SK-N-SH (cell line): ENCODE data around the gene SLC47A2. TPM values are rescaled to one million over a fixed set of nuclear protein-coding genes. Genes with fewer than 3 reads are reported as not detected.

Experiments
- CTCF ChIA-PET: fragments of 300-600, 350-600 bp; formaldehyde crosslinking; extraction: SDS; loops from one replicate; lab custom pipeline; 2021; lab: Yijun Ruan, JAX
- POLR2A ChIA-PET: fragments of 350-600 bp; sonication (Branson Sonifier 250); formaldehyde crosslinking; extraction: SDS; loops from one replicate; lab custom pipeline; 2020; ENCODE audit warnings: antibody characterized with exemption, inconsistent platforms; lab: Yijun Ruan, JAX
- DNase-seq: peaks from one replicate; pipeline ENCODE4 v3.0.0; 2012
- H2AFZ ChIP-seq: fragments of 200-600 bp; sonication (generic); 2 replicates; pipeline ENCODE4 v1.8.1; 2016; ENCODE audit warnings: antibody characterized with exemption, mild to moderate bottlenecking, low read depth
- H3F3A ChIP-seq: fragments of 200-600 bp; sonication (generic); replicated peaks from 2 replicates; pipeline ENCODE3; 2016; ENCODE audit warnings: antibody characterized with exemption, mild to moderate bottlenecking; ENCODE audit not compliant: insufficient read depth
- H3K27ac ChIP-seq, 2 experiments: fragments of 200-500 bp in 1 of 2; fragments of 200-600 bp in 1 of 2; sonication (Bioruptor generic) in 1 of 2; sonication (generic), shearing (Covaris generic) in 1 of 2; 2 replicates each; pipeline versions ENCODE4 v1.5.1 to v1.6.1; 2014 to 2016; ENCODE audit warnings: low read depth in 2 of 2, inconsistent platforms in 1 of 2, low read length in 1 of 2, mild to moderate bottlenecking in 1 of 2, mixed read lengths in 1 of 2
- H3K27me3 ChIP-seq: fragments of 200-600 bp; sonication (generic), shearing (Covaris generic); 2 replicates; pipeline ENCODE4 v1.6.1; 2016; ENCODE audit warnings: mixed run types; ENCODE audit not compliant: insufficient read depth
- H3K36me3 ChIP-seq, 2 experiments: fragments of 200-500 bp in 1 of 2; fragments of 200-600 bp in 1 of 2; sonication (Bioruptor generic) in 1 of 2; sonication (generic) in 1 of 2; replicated peaks in 1 of 2; 2 replicates each; pipeline versions ENCODE3 to v1.5.1; 2014 to 2016; ENCODE audit warnings: low read length in 1 of 2, mild to moderate bottlenecking in 1 of 2; ENCODE audit not compliant: insufficient read depth in 2 of 2, control insufficient read depth in 1 of 2
- H3K4me1 ChIP-seq, 2 experiments: fragments of 200-500 bp in 1 of 2; fragments of 200-600 bp in 1 of 2; sonication (Bioruptor generic) in 1 of 2; sonication (generic), shearing (Covaris generic) in 1 of 2; 2 replicates each; pipeline versions ENCODE4 v1.5.1 to v1.6.1; 2014 to 2016; ENCODE audit warnings: low read depth in 1 of 2, low read length in 1 of 2, mixed run types in 1 of 2; ENCODE audit not compliant: insufficient read depth in 2 of 2, control insufficient read depth in 1 of 2
- H3K4me2 ChIP-seq: fragments of 200-600 bp; sonication (generic), shearing (Covaris generic); 2 replicates; pipeline ENCODE4 v1.6.1; 2017; ENCODE audit warnings: mixed run types
- H3K4me3 ChIP-seq, 2 experiments: fragments of 200-500 bp in 1 of 2; fragments of 200-600 bp in 1 of 2; sonication (Bioruptor generic) in 1 of 2; sonication (generic), shearing (Covaris generic) in 1 of 2; 2 replicates each; pipeline versions ENCODE4 v1.5.1 to v1.8.1; 2014 to 2016; ENCODE audit warnings: low read depth in 2 of 2, inconsistent platforms in 1 of 2, low read length in 1 of 2, mild to moderate bottlenecking in 1 of 2, mixed read lengths in 1 of 2, moderate library complexity in 1 of 2
- H3K79me2 ChIP-seq: fragments of 200-600 bp; sonication (generic); 2 replicates; pipeline ENCODE4 v1.8.1; 2017; ENCODE audit warnings: mild to moderate bottlenecking; ENCODE audit not compliant: insufficient read depth
- H3K9ac ChIP-seq: fragments of 200-600 bp; sonication (generic); 2 replicates; pipeline ENCODE4 v1.6.1; 2017; ENCODE audit warnings: mixed run types
- H3K9me2 ChIP-seq: fragments of 200-600 bp; sonication (generic); 2 replicates; pipeline ENCODE4 v1.6.1; 2017; ENCODE audit warnings: mixed run types
- H3K9me3 ChIP-seq: fragments of 200-600 bp; sonication (generic); 2 replicates; pipeline ENCODE4 v1.6.1; 2017; ENCODE audit warnings: mixed run types, mild to moderate bottlenecking, moderate library complexity
- H4K20me1 ChIP-seq: fragments of 200-600 bp; sonication (generic); 2 replicates; pipeline ENCODE4 v1.6.1; 2017; ENCODE audit warnings: mild to moderate bottlenecking, mixed run types; ENCODE audit not compliant: insufficient read depth
- ELF1 ChIP-seq: IDR thresholded peaks from 2 replicates; pipeline ENCODE4 v1.4.0; 2012
- EP300 ChIP-seq, 2 experiments: IDR thresholded peaks; 2 replicates each; pipeline versions ENCODE4 v1.4.0 to v1.6.1; 2012; ENCODE audit warnings: borderline replicate concordance in 1 of 2, low read depth in 1 of 2, low read length in 1 of 2
- EZH2phosphoT487 ChIP-seq: fragments of 200-600 bp; sonication (generic); IDR thresholded peaks from 2 replicates; pipeline ENCODE4 v1.6.1; 2017; ENCODE audit warnings: low read depth, mixed run types, mild to moderate bottlenecking, antibody characterized with exemption, moderate library complexity, borderline replicate concordance
- GABPA ChIP-seq: IDR thresholded peaks from 2 replicates; pipeline ENCODE4 v1.4.0; 2012; ENCODE audit warnings: low read depth, mild to moderate bottlenecking
- GATA2 ChIP-seq: sonication (generic); formaldehyde crosslinking; IDR thresholded peaks from 2 replicates; pipeline ENCODE4 v1.5.0; 2020; ENCODE audit warnings: mild to moderate bottlenecking, missing genetic modification reagents
- MAX ChIP-seq: IDR thresholded peaks from 2 replicates; pipeline ENCODE4 v1.4.0; 2012; ENCODE audit warnings: low read depth
- MXI1 ChIP-seq: IDR thresholded peaks from 2 replicates; pipeline ENCODE4 v1.6.1; 2012; ENCODE audit warnings: mild to moderate bottlenecking, low read depth, low read length, improper control_type of control experiment
- NRF1 ChIP-seq: IDR thresholded peaks from 2 replicates; pipeline ENCODE4 v1.6.1; 2012; ENCODE audit warnings: low read depth, mild to moderate bottlenecking, low read length
- RXRA ChIP-seq: IDR thresholded peaks from 2 replicates; pipeline ENCODE4 v1.4.0; 2012; ENCODE audit warnings: low read depth, mild to moderate bottlenecking, borderline replicate concordance
- SIN3A ChIP-seq: IDR thresholded peaks from 2 replicates; pipeline ENCODE4 v1.6.1; 2012; ENCODE audit warnings: low read depth, mild to moderate bottlenecking, low read length, moderate library complexity, borderline replicate concordance
- TAF1 ChIP-seq: IDR thresholded peaks from 2 replicates; pipeline ENCODE4 v1.6.1; 2012; ENCODE audit warnings: low read depth, mild to moderate bottlenecking, low read length, moderate library complexity, borderline replicate concordance
- TCF12 ChIP-seq: IDR thresholded peaks from 2 replicates; pipeline ENCODE4 v1.4.0; 2012
- TEAD4 ChIP-seq: IDR thresholded peaks from 2 replicates; pipeline ENCODE4 v1.4.0; 2012; ENCODE audit warnings: mild to moderate bottlenecking, borderline replicate concordance; ENCODE audit not compliant: insufficient read depth
- USF2 ChIP-seq: fragments of 150-350 bp; IDR thresholded peaks from 2 replicates; pipeline ENCODE4 v1.6.1; 2017; ENCODE audit warnings: antibody characterized with exemption, low read length, low read depth, borderline replicate concordance
- YY1 ChIP-seq: IDR thresholded peaks from 2 replicates; pipeline ENCODE4 v1.4.0; 2012; ENCODE audit warnings: low read depth, mild to moderate bottlenecking
- ZBTB33 ChIP-seq: IDR thresholded peaks from 2 replicates; pipeline ENCODE4 v1.4.0; 2012; ENCODE audit warnings: low read depth, borderline replicate concordance
- WGBS: methylation state at CpG from one replicate; pipeline ENCODE4 v1.1.6; 2017; ENCODE audit warnings: low lambda C conversion rate; 5-methylcytosine and 5-hydroxymethylcytosine counted together
- polyA plus RNA-seq, 3 experiments: library from polyadenylated mRNA; depleted of rRNA; stranded (reverse); fragments of >200 nt; gene quantifications; 2 replicates each; pipeline ENCODE4 v1.2.3, GENCODE V29; 2012
- TF ChIP-seq, protein P1 (sequence below): IDR thresholded peaks from 2 replicates; pipeline ENCODE4 v1.6.1; 2012; ENCODE audit warnings: mild to moderate bottlenecking, low read depth, low read length, moderate library complexity
- TF ChIP-seq, protein P2 (sequence below): fragments of 200-600 bp; sonication (generic); IDR thresholded peaks from 2 replicates; pipeline ENCODE4 v1.6.1; 2017; ENCODE audit warnings: antibody characterized with exemption, mild to moderate bottlenecking, moderate library complexity

SLC47A2 gene
- polyA plus RNA-seq, 1 of the 3 experiments (the other 2 are of a cell fraction): not detected

DNA sequence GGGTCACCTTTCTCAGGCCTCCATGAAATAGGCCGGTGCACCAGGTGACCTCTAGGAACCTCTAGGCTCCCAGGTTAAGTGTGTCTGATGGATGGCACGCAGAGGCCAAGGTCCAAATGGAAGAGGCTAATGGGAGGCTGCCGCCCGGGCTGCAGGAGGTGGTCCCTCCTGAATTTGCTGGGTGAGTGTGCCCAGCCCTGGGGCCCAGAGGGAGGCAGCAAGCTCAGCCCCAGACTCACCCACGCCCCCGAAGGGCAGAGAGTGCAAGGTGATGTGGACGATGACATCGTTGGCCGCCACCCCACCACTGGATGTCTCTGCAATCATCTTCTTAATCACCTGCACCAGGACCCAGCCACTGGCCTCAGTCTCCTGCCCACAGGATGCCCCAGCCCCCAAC, 22.4 kb upstream of the SLC47A2 start:
- H2AFZ ChIP-seq: no peak overlapping the region
- no peak for DNase-seq
- no peak overlapping the region for H3K4me2 ChIP-seq
- no peaks in the 10 kb centered on the region for H3K27me3 ChIP-seq
- H3K9me3 ChIP-seq: no peaks in the 10 kb centered on the region
- H3K9me2 ChIP-seq: no peaks in the 10 kb centered on the region
- TF ChIP-seq MXI1 (no peak), EZH2phosphoT487 (no peak), ZBTB33 (no peak), TEAD4 (no peak), TCF12 (no peak), EP300 (IDR thresholded peaks at IDR 0.05; ENCODE audit: borderline replicate concordance in 1 of 2, low read depth in 1 of 2, low read length in 1 of 2) (no peak), RXRA (no peak), ELF1 (no peak)
- TF ChIP-seq, protein P1, sequence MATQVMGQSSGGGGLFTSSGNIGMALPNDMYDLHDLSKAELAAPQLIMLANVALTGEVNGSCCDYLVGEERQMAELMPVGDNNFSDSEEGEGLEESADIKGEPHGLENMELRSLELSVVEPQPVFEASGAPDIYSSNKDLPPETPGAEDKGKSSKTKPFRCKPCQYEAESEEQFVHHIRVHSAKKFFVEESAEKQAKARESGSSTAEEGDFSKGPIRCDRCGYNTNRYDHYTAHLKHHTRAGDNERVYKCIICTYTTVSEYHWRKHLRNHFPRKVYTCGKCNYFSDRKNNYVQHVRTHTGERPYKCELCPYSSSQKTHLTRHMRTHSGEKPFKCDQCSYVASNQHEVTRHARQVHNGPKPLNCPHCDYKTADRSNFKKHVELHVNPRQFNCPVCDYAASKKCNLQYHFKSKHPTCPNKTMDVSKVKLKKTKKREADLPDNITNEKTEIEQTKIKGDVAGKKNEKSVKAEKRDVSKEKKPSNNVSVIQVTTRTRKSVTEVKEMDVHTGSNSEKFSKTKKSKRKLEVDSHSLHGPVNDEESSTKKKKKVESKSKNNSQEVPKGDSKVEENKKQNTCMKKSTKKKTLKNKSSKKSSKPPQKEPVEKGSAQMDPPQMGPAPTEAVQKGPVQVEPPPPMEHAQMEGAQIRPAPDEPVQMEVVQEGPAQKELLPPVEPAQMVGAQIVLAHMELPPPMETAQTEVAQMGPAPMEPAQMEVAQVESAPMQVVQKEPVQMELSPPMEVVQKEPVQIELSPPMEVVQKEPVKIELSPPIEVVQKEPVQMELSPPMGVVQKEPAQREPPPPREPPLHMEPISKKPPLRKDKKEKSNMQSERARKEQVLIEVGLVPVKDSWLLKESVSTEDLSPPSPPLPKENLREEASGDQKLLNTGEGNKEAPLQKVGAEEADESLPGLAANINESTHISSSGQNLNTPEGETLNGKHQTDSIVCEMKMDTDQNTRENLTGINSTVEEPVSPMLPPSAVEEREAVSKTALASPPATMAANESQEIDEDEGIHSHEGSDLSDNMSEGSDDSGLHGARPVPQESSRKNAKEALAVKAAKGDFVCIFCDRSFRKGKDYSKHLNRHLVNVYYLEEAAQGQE: no peak
- no peaks in the 10 kb centered on the region; a peak in 1 of 4 replicates for H3K4me1 ChIP-seq
- H3F3A ChIP-seq: no peaks in the 10 kb centered on the region
- no peak overlapping the region for H3K9ac ChIP-seq
- POLR2A ChIA-PET: no interaction called here
- no peaks in the 10 kb centered on the region for H3K36me3 ChIP-seq
- H4K20me1 ChIP-seq: no peaks in the 10 kb centered on the region
- H3K4me3 ChIP-seq: no peak overlapping the region
- 98% methylated on average over 7 of the region's 9 CpGs for WGBS
- H3K27ac ChIP-seq: no peak overlapping the region
- CTCF ChIA-PET: interaction anchor here (0.7 to 1.2 kb wide), 2 partner anchors 15 to 24 kb away, joined by 3 read pairs; no protein-coding TSS in a partner anchor
- H3K79me2 ChIP-seq: no peaks in the 10 kb centered on the region

DNA sequence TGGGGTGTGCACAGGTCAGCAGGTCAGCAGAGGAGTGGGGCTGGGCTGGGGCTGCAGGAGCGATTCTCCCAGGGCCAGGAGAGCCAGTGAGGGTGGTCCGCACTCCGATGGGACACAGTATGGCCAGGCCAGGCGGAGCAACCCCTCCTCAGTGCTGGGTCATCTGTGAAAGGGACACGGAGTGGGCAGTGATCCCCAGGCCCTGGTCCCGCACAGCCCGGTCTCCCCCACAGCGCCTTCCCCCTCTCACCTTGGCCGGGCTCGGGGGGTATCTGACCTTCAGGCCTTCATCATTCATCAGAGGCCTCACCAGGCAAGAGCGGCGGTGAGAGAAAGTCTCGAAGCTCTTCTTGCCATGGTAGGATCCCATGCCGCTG, 21.7 kb upstream of the SLC47A2 start:
- Histone ChIP-seq H3K36me3 (no peaks in the 10 kb centered on the region), H3K27me3 (no peaks in the 10 kb centered on the region), H3K9ac (no peak overlapping the region), H3K9me2 (no peaks in the 10 kb centered on the region), H3F3A (no peaks in the 10 kb centered on the region), H4K20me1 (no peaks in the 10 kb centered on the region), H3K27ac (no peak overlapping the region), H2AFZ (no peak overlapping the region), H3K79me2 (no peaks in the 10 kb centered on the region), H3K4me1 (no peaks in the 10 kb centered on the region; a peak in 1 of 4 replicates), H3K9me3 (no peaks in the 10 kb centered on the region), H3K4me3 (no peak overlapping the region), H3K4me2 (no peak overlapping the region)
- ChIA-PET CTCF (interaction anchor here (0.6 to 1.2 kb wide), 3 partner anchors 16 to 28 kb away, joined by 3 read pairs; no protein-coding TSS in a partner anchor), POLR2A (no interaction called here)
- WGBS: 89% methylated on average over 9 of the region's 14 CpGs
- no peak for DNase-seq
- TF ChIP-seq GATA2 (CRISPR knock-in tag) (no peak), SIN3A (no peak), ELF1 (no peak), YY1 (no peak), NRF1 (no peak), USF2 (no peak), GABPA (no peak), TAF1 (no peak), TCF12 (no peak), MAX (no peak)
- TF ChIP-seq, protein P2, sequence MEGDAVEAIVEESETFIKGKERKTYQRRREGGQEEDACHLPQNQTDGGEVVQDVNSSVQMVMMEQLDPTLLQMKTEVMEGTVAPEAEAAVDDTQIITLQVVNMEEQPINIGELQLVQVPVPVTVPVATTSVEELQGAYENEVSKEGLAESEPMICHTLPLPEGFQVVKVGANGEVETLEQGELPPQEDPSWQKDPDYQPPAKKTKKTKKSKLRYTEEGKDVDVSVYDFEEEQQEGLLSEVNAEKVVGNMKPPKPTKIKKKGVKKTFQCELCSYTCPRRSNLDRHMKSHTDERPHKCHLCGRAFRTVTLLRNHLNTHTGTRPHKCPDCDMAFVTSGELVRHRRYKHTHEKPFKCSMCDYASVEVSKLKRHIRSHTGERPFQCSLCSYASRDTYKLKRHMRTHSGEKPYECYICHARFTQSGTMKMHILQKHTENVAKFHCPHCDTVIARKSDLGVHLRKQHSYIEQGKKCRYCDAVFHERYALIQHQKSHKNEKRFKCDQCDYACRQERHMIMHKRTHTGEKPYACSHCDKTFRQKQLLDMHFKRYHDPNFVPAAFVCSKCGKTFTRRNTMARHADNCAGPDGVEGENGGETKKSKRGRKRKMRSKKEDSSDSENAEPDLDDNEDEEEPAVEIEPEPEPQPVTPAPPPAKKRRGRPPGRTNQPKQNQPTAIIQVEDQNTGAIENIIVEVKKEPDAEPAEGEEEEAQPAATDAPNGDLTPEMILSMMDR: no peak
